GM19468 (cell line): ENCODE data around the gene EPHA3.

Experiments
- ATAC-seq: cut with Tn5 transposase; IDR thresholded peaks from one replicate; pipeline ENCODE4 v1.9.1; 2021; ENCODE audit warnings: mild to moderate bottlenecking, moderate library complexity, moderate number of reproducible peaks; ENCODE audit not compliant: unreplicated experiment; ENCODE audit errors: extremely low read depth

The EPHA3 gene

GRCh38 chr3:89521328-89521727, 413.9 kb downstream of the EPHA3 start:
- ATAC-seq: no peak

- no peak for ATAC-seq
These were observed 414.7 kb downstream of the EPHA3 start for GRCh38 chr3:89522155-89522554.

GRCh38 chr3:89525609-89526008, 418.2 kb downstream of the EPHA3 start:
- ATAC-seq: no peak

GRCh38 chr3:89527736-89528305, 420.4 kb downstream of the EPHA3 start:
- ATAC-seq: no peak
